NCI-H82 (cell line): ENCODE data around the gene ATP5ME.
A peak's percentile ranks its signal among the peaks of the same experiment; 100 is the strongest.

ENCODE experiments used
- DNase-seq: peaks from one replicate; lab custom pipeline; 2025; lab: John Stamatoyannopoulos, UW

Gene ATP5ME

GRCh38 chr4:666822-667544 lies 7.1 kb downstream of the ATP5ME start:
- DNase-seq = no peak

DNA sequence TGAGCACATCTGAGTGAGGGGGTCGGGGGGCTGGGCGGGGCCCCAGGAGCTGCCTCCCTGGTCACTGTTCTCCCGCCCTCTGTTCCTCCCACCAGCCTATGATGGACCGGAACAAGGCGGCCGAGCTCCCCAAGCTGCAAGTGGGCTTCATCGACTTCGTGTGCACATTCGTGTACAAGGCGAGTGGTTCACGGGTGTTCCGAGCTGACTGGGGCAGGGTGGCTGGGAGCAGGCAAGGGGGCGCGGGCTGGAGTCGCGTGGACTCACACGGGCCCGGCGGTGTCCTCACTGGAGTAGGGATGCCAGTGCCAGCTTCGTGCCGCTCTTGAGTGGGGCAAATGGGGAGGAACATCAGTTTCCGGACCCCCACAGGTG lies 7.7 kb downstream of the ATP5ME start:
- no peak for DNase-seq

- DNase-seq = no peak
Observed at GRCh38 chr4:665751-666435, 8.2 kb downstream of the ATP5ME start.

DNA sequence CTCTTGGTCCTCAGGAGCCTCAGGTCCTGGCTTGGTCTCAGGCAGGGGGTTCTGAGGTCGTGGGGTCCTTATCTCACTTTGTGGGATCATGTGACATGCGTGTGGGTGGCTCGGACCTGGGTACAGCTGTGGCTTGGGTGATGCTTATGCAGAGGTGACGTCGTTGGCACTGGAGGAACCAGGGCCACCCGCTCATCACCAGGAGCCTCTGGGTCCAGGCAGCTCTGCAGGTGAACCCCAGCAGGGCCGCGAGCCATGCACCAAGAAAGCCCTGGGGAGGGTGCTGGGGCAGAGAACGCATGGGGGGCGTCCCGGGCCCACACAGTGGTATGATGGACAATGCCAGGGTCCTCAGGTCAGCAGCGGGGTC lies 8.7 kb downstream of the ATP5ME start:
- no peak for DNase-seq

DNA sequence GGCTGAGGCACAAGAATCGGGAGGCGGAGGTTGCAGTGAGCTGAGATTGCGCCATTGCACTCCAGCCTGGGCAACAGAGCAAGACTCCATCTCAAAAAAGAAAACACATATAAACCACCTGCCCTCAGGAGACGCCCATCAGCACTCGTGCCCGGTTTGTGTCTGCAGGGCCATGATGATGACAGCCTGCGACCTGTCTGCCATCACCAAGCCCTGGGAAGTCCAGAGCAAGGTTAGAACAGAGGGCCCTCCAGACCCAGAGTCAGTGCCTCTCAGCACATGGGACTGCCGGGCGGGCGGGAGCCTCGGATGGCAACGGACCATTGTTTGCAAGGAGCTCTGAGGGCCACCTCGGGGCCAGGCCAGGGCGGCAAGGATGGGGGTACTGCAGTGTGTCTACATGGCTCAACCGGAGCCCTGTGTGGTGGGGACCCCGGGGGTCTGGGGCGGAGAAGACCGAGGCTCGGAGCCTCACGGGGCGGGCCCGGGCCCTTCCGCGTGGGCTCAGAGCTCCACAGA lies 9.3 kb downstream of the ATP5ME start:
- DNase-seq = no peak

DNA sequence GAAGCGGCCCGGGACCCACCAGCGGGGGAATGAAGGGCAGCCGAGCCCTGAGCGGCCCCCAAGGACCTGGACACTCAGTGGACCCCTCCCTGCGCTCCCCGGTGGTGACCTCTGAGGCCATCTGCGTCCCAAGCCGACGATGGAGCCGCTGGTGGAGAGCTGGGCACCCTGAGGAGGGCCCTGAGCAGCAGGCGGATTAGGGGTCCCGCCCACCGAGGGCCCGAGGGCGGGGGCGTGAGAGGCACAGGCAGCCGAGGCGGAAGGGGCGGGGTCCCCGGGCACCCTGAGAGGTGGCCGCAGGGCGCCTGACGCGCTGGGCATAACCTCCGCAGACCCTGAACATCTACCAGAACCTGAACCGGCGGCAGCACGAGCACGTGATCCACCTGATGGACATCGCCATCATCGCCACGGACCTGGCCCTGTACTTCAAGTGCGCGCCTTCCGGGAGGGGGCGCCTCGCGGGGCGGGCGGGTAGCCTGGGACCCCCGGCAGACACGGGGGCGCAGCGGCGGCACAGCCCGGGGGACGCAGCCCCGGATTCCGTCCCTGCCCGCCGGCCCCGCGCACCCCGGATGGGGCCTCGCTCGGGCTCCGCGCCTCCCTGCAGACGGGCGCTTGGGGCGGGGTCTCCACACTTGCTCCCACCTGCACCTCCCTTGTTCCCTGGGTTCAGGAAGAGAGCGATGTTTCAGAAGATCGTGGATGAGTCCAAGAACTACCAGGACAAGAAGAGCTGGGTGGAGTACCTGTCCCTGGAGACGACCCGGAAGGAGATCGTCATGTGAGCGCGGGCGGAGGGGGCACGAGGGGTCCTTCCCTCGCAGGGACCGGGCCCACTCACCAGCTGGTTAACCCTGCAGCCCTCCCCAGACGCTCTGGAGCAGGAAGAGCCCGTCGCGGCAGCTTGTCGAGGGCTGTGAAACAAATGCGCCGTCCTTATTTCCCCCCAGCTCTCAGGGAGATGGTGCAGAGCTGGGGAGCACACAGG lies 10.3 kb downstream of the ATP5ME start:
- peak; percentile 91 for DNase-seq

DNA sequence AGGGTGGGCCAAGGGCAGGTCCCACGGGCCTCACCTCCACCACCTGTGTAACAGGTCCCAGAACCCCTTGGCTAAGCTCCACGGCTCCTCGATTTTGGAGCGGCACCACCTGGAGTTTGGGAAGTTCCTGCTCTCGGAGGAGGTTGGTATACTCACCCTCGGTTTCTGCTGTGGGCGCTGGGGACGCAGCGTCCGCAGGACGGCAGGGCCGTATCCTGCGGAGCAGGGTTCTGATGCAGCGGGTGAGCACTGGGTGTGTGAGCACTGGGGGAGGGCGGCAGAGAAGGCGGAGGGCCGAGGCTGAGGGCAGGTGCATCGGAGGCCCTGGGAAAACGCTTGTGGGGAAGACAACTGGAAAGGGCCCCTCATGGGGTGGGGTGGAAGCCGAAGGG lies 11.0 kb downstream of the ATP5ME start:
- no peak for DNase-seq

- DNase-seq = no peak
Observed at GRCh38 chr4:661881-662761, 12.0 kb downstream of the ATP5ME start.

GRCh38 chr4:661231-661630 lies 12.8 kb downstream of the ATP5ME start:
- no peak for DNase-seq

DNA sequence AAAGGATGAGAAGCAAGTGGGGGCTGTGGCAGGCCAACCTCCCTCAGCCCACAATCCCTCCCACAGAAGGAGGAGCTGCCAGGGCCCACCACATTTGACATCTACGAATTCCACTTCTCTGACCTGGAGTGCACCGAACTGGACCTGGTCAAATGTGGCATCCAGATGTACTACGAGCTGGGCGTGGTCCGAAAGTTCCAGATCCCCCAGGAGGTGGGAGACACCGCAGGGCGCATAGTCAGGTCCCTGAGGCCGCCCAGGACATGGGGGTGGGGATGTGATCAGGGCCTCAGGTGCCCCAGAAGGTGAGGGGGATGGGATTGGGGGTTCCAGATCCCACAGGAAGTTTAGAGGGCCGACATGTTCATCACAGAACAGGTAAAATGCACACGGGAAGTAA lies 13.7 kb downstream of the ATP5ME start:
- DNase-seq = no peak

DNA sequence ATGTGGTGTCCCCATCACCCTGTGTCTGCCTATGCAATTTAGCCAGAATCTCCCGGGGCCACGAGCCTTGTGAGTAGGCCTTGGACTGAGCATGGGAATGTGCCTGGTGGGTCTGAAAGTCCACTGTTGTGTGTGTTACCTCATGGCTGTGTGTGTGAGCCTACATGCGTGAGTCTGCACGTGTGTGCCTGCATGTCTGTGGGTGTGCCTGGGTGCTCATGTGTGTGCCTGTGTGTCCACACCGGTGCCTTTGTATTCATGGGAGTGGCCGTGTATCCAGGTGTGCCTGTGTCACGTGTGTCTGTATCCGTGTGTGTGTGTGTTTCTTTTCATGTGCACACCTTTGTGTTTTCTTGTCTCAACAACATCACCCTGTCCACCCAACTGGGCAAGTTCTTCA lies 14.2 kb downstream of the ATP5ME start:
- DNase-seq = no peak

DNA sequence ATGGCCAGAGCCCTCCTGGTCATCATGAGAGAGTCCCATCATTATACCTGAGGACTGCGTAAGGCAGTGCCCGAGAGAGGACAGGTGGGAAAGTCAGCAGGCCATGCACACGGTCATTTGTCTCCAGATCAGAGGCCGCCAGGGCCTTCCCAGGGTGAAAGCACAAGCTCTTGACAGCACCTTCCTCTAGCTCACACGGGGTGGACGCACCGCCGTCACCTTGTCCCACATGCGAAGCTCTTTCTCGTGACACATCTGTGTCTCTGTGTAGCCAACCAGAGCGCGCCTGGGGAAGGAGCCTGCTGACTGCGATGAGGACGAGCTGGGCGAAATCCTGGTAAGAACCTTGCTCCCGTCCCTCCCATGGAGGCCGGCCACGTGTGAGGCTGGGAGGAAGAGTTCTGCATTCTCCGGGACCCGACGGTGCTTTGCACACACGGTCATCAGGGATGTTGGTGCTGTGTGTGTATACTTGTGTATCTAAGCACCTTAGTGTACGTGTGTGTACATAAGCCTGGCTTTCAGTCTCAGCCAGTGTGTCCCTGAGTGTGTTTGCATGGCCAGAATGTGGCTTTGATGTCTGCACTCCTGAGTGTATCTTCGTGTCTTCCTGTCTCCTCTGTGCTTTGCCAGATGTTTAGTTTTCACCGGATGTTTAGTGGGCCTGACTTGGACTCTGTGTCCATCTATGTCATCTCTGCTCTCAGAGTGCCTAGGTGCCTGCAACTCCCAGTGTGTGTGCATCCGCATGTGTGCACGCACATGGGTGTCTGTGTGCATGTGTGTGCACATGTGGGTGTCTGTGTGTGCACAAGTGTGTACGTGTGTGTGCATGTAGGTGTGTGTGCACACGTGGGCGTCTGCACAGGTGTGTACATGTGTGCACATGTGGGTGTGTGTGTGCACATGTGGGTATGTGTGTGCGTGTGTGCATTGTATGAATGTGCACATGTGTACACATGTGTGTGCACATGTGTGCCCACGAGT lies 15.1 kb downstream of the ATP5ME start:
- DNase-seq = no peak

GRCh38 chr4:657834-658667 lies 16.0 kb downstream of the ATP5ME start:
- DNase-seq = no peak

- no peak for DNase-seq
Observed at GRCh38 chr4:657338-657833, 16.7 kb downstream of the ATP5ME start.

DNA sequence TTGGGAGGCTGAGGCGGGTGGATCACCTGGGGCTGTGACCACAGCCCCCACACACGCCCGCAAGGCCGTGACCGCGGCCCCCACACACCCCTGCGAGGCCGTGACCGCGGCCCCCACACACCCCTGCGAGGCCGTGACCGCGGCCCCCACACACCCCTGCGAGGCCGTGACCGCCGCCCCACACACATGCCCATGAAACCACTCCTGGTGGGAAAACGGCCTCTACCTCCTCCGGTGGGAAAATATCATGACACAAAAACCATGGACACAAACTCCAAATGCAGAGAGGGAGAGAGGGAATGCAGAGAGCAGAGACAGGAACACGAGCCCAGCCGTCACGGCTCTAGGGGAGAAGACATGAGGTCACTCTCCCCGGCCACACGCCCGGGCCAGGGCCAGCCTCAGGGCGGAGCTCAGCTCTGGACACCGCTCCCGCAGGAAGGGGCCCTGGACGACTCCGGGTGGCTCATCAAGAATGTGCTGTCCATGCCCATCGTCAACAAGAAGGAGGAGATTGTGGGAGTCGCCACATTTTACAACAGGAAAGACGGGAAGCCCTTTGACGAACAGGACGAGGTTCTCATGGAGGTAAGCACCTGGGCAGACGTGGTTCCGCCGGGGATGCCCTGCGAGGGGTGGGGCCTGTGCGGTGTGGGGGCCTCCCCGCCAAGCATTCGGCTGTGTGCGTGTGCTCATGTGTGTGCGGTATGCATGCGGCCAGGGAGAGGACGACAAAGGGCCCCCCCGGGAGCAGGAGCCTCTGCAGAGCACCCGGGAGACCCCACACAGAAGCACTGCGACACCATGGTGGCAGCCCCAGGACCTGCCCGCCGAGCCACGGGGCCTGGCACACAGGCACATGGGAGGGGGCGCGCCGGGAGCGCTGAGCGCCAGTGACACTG lies 17.4 kb downstream of the ATP5ME start:
- DNase-seq = no peak

GRCh38 chr4:655464-656151 lies 18.5 kb downstream of the ATP5ME start:
- DNase-seq = no peak

GRCh38 chr4:654871-655463 lies 19.1 kb downstream of the ATP5ME start:
- DNase-seq = no peak
